GM12865 (cell line): ENCODE data around the gene DCAF5.

Experiments
- DNase-seq: peaks from one replicate; pipeline ENCODE4 v3.0.0; 2010; ENCODE audit warnings: low read depth
- H3K4me3 ChIP-seq: 2 replicates; pipeline ENCODE4 v1.5.1; 2011; ENCODE audit warnings: mild to moderate bottlenecking, low read depth, low read length, control low read depth
- TF ChIP-seq, protein P1 (sequence below): IDR thresholded peaks from 2 replicates; pipeline ENCODE4 v1.5.1; 2011; ENCODE audit warnings: low read length, control low read depth, low read depth, inconsistent platforms; ENCODE audit not compliant: insufficient read depth; ENCODE audit errors: missing control alignments

Gene DCAF5

DNA sequence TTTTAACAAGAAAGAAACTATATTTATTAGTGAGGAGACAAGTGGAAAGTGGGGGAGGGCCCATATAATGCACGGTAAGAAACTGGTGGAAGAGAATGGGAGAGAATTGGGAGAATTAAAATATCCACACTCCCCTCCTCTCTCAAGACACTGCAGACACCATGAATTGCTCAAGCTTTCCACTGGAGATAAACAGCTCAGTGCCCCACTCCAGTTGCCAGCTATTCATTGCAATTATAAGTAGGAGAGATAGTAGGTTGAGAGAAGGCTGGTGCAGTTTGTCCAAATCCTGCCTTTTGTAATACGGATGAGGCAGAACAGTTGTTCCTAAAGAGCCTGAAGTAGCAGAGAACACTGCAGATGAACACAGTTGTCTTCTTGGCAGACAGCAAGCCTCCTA is 38.2 kb downstream of the DCAF5 start:
- no peak for DNase-seq
- no peak overlapping the region for H3K4me3 ChIP-seq
- TF ChIP-seq, protein P1, sequence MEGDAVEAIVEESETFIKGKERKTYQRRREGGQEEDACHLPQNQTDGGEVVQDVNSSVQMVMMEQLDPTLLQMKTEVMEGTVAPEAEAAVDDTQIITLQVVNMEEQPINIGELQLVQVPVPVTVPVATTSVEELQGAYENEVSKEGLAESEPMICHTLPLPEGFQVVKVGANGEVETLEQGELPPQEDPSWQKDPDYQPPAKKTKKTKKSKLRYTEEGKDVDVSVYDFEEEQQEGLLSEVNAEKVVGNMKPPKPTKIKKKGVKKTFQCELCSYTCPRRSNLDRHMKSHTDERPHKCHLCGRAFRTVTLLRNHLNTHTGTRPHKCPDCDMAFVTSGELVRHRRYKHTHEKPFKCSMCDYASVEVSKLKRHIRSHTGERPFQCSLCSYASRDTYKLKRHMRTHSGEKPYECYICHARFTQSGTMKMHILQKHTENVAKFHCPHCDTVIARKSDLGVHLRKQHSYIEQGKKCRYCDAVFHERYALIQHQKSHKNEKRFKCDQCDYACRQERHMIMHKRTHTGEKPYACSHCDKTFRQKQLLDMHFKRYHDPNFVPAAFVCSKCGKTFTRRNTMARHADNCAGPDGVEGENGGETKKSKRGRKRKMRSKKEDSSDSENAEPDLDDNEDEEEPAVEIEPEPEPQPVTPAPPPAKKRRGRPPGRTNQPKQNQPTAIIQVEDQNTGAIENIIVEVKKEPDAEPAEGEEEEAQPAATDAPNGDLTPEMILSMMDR, result no peak

DNA sequence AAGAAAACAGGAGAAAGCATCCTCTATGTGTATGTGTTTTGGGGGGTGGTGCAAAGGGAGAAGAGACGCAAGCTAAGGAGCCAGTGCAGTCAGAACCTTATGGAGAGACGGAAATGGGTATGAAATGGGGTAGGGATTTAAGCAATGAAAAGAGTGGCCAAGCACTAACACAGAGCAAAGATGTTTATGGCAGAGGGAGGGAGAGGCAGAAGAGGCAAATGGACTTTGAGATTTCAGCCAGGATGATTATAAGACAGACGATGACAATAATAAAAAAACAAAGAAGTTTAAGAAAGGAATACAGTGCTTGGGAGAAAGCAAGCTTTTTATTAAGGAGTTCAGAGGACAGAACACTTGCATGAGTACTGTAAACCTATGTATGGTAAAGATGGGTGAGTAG is 44.6 kb downstream of the DCAF5 start:
- TF ChIP-seq, protein P1, result no peak
- no peak for DNase-seq
- no peak overlapping the region for H3K4me3 ChIP-seq

DNA sequence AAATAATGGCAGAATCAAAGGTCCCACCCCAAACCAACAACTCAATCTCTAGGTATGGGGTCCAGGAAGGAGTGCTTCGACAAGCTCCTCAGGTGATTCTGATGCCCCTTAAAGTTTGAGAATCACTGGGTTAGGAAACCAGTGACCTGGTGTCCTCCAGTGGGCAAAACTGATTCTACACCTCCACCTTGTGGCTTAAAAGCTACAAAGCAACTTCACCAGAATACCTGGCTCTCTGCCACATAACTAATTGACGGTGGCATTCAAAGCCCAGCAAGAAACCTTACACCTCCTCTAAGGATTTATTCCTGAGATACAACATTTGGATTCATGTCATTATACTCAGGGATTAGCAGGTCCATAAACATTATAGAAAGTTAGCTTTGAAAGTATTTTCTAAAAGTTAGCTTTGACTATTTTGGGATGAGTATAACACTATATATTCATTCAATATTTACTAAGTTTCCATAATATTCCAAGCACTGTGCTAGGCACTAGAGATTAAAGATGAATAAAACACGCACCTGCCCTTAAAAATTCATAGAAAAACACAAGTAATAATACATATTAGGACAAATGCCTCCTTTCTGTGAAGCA is 45.4 kb downstream of the DCAF5 start:
- DNase-seq, result peak; percentile 68
- no peak overlapping the region for H3K4me3 ChIP-seq
- TF ChIP-seq, protein P1, result peak; percentile 53

DNA sequence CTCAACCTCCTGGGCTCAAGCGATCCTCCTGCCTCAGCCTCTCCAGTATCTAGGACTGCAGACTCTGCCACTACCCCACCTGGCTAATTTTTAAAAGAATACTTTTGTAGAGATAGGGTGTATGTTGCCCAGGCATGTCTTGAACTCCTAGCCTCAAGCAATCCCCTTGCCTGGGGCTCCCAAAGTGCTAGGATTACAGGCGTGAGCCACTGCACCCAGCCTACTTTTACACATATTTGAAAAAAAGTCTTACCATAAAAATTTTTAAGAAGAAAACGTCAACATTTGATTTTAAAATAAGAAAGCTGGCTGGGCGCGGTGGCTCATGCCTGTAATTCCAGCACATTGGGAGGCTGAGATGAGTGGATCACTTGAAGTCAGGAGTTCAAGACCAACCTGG is 46.5 kb downstream of the DCAF5 start:
- TF ChIP-seq, protein P1, result no peak

DNA sequence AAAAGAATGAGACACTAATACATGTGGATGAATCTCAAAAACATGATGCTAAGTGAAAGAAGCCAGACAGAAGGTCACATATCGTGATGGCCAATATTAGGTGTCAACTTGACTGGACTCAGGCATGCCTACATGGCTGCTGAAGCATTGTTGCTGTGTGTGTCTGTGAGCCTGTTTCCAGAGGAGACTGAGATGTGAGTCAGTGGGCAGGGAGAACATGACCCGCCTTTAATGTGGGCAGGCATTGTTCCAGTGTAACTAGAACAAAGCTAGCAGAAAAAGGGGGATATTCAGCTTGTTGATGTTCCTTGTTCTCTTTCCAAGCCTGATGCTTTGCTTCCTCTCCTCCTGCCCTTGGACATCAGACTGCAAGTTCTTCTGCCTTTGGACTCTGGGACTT is 47.6 kb downstream of the DCAF5 start:
- H3K4me3 ChIP-seq, result no peak overlapping the region
- TF ChIP-seq, protein P1, result no peak
- DNase-seq, result no peak

More for the DNA sequence above, 46.5 kb downstream of the DCAF5 start:
- no peak overlapping the region for H3K4me3 ChIP-seq
- no peak for DNase-seq

DNA sequence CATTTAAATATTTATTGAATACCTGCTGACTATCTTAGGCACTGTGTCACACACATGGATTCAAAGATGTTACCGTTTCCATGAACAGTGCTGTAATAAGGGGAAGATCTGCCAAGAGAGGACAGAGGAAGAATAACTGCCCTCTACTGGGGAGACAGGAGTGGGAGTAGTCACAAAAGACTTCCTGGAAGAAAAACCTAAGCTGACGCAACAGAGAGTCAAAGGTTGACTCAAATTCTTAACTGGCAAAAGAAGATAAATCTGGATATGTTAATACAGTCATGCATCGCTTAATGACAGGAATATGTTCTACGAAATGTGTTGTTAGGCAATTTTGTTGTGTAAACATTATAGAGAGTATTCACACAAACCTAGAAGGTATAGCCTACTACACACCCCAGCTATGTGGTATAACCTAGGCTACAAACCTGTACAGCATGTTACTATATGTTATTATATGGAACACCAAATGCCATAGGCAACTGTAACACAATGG is 51.5 kb downstream of the DCAF5 start:
- peak; percentile 35 for DNase-seq
- TF ChIP-seq, protein P1, result peak; percentile 13

DNA sequence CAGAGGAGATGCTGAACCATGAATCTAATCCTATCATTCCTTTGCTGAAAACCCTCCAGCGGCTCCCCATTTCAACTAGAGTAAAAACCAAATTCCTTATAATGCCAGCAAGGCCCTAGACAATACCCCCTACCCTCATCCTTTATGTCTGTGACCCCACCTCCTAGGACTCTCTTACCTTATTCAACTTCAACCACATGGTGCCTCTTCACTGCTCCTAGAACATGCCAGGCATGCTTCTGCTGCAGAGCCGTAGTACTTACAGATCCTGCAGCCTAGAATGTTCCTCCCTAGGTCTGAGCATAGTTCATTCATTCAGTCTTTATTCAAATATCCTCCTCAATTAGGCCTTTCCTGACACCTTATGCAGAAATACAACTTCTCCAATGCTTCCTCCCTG is 54.9 kb downstream of the DCAF5 start:
- no peak for DNase-seq
- no peak overlapping the region for H3K4me3 ChIP-seq
- TF ChIP-seq, protein P1, result no peak

More for the DNA sequence above, 51.5 kb downstream of the DCAF5 start:
- no peak overlapping the region for H3K4me3 ChIP-seq
